ENCODE results near the gene AGPS. TPM values are rescaled to one million over a fixed set of nuclear protein-coding genes. Genes with fewer than 3 reads are reported as not detected.

The AGPS gene
- total RNA-seq, 1 donor from 2014 or later: 44.2 TPM

Other genes with a start within 250 kb of the AGPS start
- gene HNRNPA3, start 180.0 kb upstream of the AGPS start, total RNA-seq: 161 TPM
- gene NFE2L2, start 128.0 kb upstream of the AGPS start, total RNA-seq: 149 TPM